ENCODE results near the gene SLC24A3.

SLC24A3 gene

DNA sequence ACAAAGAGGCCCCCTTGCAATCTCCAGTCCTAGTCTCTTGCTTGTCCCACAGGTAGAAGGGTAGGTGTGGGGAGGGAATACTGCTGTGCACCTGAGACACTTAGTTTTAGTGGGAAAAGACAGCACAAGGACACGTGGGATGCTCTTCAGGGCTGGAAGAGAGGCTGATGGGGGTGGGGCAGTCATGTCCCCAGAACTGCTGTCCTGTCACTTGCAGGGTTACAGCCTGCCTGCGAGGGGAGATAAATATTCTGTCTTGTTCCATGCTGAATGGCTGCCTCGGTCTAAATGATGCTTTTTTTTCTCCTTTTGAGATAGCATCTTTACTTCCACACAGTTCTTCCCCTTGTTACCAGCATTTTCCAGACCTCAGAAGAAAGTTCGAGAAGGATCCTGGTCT is 106.2 kb downstream of the SLC24A3 start:
- no peak for DNase-seq (ENCODE audit: extremely low spot score)
- ChIA-PET CTCF (no interaction called here), POLR2A (no interaction called here)
- TF ChIP-seq FOXK2 (IDR thresholded peaks at IDR 0.05) (no peak), FOXA1 (IDR thresholded peaks at IDR 0.05) (no peak), LEF1 (IDR thresholded peaks at IDR 0.05; ENCODE audit: borderline replicate concordance) (no peak), ARNT (IDR thresholded peaks at IDR 0.05) (no peak), SUZ12 (IDR thresholded peaks at IDR 0.05) (no peak), FOXM1 (IDR thresholded peaks at IDR 0.05; ENCODE audit: borderline replicate concordance) (no peak), ZNF384 (IDR thresholded peaks at IDR 0.05) (no peak), SP1 (IDR thresholded peaks at IDR 0.05) (no peak), ELF4 (IDR thresholded peaks at IDR 0.05) (no peak)
- TF ChIP-seq, protein P1, sequence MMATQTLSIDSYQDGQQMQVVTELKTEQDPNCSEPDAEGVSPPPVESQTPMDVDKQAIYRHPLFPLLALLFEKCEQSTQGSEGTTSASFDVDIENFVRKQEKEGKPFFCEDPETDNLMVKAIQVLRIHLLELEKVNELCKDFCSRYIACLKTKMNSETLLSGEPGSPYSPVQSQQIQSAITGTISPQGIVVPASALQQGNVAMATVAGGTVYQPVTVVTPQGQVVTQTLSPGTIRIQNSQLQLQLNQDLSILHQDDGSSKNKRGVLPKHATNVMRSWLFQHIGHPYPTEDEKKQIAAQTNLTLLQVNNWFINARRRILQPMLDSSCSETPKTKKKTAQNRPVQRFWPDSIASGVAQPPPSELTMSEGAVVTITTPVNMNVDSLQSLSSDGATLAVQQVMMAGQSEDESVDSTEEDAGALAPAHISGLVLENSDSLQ (IDR thresholded peaks at IDR 0.05): no peak

DNA sequence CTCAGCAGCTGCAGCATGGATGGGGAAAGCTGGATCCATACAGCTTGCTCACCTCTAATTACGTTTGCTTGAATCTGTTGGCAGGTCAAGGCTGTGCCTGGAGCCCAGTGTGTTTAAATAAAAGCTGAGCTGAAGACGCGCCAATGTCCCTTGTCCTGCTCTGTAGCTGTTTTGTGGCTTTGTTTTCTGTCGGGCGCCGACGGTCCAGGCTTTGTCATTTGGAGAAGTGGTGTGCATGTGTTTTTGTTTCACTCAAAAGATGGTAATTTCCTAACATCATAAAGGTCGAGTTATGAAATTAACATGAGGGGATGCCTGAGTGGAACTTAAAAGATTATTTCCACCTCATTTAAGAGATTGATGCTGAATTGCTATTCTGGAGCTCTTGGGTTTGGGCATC is 107.6 kb downstream of the SLC24A3 start:
- POLR2A ChIA-PET: no interaction called here
- TF ChIP-seq NFRKB (IDR thresholded peaks at IDR 0.05) (no peak), ARNT (IDR thresholded peaks at IDR 0.05) (no peak), L3MBTL2 (conservative IDR thresholded peaks at IDR 0.05) (no peak), HDGF (IDR thresholded peaks at IDR 0.05; ENCODE audit: borderline replicate concordance) (no peak)
- CTCF ChIA-PET: no interaction called here
- DNase-seq (ENCODE audit: extremely low spot score): no peak

DNA sequence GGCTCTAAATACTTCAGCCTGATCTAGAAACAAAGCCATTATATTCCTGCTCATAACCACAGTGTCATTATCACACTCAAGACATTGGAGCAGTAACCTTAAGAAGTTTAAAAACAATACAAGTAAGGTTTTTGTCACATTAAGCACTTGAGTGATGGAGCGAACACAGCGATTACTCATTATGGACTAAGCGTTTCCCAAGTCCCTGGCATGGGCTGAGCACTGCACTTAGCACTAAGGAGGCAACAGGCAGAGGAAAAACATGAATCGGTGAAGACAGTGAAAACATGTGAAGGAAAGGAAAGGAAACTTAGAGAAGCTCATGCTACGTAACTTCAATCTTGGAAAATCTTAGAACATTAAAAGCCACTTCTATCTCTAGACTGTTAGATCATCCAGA is 108.7 kb downstream of the SLC24A3 start:
- POLR2A ChIA-PET: no interaction called here
- CTCF ChIA-PET: no interaction called here
- TF ChIP-seq ELF4 (IDR thresholded peaks at IDR 0.05) (no peak), NFRKB (IDR thresholded peaks at IDR 0.05) (no peak), FOXA1 (IDR thresholded peaks at IDR 0.05) (no peak), L3MBTL2 (conservative IDR thresholded peaks at IDR 0.05) (no peak), BHLHE40 (IDR thresholded peaks at IDR 0.05; ENCODE audit: borderline replicate concordance) (no peak), SUZ12 (IDR thresholded peaks at IDR 0.05) (no peak), LEF1 (IDR thresholded peaks at IDR 0.05; ENCODE audit: borderline replicate concordance) (no peak), CTBP1 (IDR thresholded peaks at IDR 0.05; ENCODE audit: borderline replicate concordance) (no peak), HDGF (IDR thresholded peaks at IDR 0.05; ENCODE audit: borderline replicate concordance) (no peak), FOXK2 (IDR thresholded peaks at IDR 0.05) (no peak), TARDBP (IDR thresholded peaks at IDR 0.05) (no peak), ARNT (IDR thresholded peaks at IDR 0.05) (no peak), SP1 (IDR thresholded peaks at IDR 0.05) (no peak), FOXM1 (IDR thresholded peaks at IDR 0.05; ENCODE audit: borderline replicate concordance) (no peak), ZNF384 (IDR thresholded peaks at IDR 0.05) (no peak)
- TF ChIP-seq, protein P1 (IDR thresholded peaks at IDR 0.05): no peak
- no peak for DNase-seq (ENCODE audit: extremely low spot score)

DNA sequence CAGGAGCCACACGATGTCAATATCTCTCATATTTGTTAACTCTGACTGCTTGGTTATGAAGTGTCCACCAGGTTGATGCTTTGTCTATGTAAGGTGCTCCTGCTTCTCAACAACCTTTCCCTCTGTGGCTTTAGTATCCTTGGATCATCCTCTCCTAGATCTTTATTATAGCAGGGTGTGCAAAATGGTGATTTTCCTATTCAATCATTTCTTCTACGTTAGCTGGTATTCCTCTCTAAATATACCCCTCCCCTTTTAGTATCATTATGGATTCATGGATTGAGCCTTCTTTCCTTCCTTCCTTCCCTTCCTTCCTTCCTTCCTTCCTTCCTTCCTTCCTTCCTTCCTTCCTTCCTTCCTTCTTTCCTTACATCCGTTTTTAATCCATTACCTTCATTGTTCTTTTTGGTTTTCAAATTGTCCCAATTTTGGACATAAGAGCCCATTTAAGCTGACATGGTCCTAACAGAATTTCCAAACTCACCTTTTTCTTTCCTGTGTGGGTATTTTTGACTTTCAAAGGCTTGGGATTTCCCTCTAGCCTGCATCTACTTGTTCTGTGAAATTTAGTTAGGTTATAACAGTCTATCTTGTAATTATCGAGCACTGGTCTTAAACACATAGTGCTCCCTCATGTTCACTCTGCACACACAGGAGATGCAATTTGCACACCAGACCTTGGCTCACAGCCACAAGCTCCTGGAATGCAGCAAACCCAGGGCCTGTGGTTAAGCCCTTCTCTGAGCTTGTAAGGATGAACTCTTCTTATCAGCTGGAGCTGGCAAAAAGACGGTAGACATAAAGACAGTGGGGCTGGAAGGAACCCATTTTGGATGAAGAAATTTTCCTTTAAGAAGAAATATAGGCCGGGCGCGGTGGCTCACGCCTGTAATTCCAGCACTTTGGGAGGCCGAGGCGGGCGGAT is 109.9 kb downstream of the SLC24A3 start:
- ChIA-PET CTCF (interaction anchor here (0.7 kb wide), 1 partner anchor 261 kb away, joined by 3 read pairs; no protein-coding TSS in a partner anchor), POLR2A (no interaction called here)
- no peak for TF ChIP-seq FOXA1 (IDR thresholded peaks at IDR 0.05)
- TF ChIP-seq BHLHE40 (IDR thresholded peaks at IDR 0.05; ENCODE audit: borderline replicate concordance): no peak
- no peak for TF ChIP-seq SP1 (IDR thresholded peaks at IDR 0.05)
- no peak for TF ChIP-seq FOXK2 (IDR thresholded peaks at IDR 0.05)
- no peak for TF ChIP-seq SUZ12 (IDR thresholded peaks at IDR 0.05)
- no peak for TF ChIP-seq ZNF384 (IDR thresholded peaks at IDR 0.05)
- TF ChIP-seq, protein P1 (IDR thresholded peaks at IDR 0.05): no peak
- DNase-seq (ENCODE audit: extremely low spot score): no peak

DNA sequence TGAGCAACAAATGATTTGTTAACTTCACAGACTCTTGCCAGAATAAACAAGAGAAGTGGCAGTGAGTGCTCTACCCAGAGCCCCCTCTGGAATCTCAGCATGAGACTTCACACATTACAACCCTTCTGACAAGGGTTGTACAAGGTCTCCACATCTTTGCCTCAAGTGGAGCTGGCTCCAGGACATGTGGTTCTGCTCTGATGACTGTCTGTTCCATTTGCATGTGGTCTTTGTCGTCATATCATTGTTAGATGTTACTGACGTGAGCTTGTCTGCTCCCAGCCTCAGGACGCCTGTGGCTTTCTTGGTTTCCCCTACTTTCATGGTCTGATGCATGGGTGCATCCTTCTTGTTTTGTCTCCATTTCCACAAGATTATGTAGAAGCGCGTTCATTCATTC is 115.0 kb downstream of the SLC24A3 start:
- TF ChIP-seq ELF4 (IDR thresholded peaks at IDR 0.05) (no peak), L3MBTL2 (conservative IDR thresholded peaks at IDR 0.05) (no peak), BHLHE40 (IDR thresholded peaks at IDR 0.05; ENCODE audit: borderline replicate concordance) (no peak), TARDBP (IDR thresholded peaks at IDR 0.05) (no peak), HDGF (IDR thresholded peaks at IDR 0.05; ENCODE audit: borderline replicate concordance) (no peak)
- no peak for DNase-seq (ENCODE audit: extremely low spot score)
- POLR2A ChIA-PET: no interaction called here
- CTCF ChIA-PET: no interaction called here

DNA sequence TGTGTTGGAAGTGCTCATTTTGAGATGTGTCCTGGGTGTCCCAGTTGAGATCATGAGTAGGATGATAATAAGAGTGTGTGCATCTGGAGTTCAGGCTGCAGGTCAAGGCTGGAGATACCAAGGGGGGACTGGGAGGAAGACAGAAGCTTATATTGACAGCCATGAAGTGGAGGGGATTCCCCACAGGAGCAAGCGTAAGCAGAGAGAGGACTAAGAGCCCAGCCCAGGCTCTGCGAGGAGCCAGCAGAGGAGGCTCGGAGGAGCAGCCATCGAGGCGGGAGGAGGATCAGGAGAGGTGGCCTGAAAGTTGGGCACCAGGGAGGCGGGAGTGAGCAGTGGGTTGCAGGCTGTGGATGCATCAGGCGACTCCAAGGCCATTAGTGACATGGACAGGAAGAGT is 116.2 kb downstream of the SLC24A3 start:
- DNase-seq (ENCODE audit: extremely low spot score): no peak
- CTCF ChIA-PET: no interaction called here

More for the DNA sequence above, 116.2 kb downstream of the SLC24A3 start:
- POLR2A ChIA-PET: no interaction called here
- no peak for TF ChIP-seq FOXM1 (IDR thresholded peaks at IDR 0.05; ENCODE audit: borderline replicate concordance)
- no peak for TF ChIP-seq FOXA1 (IDR thresholded peaks at IDR 0.05)
- TF ChIP-seq ARNT (IDR thresholded peaks at IDR 0.05): no peak
- TF ChIP-seq CTBP1 (IDR thresholded peaks at IDR 0.05; ENCODE audit: borderline replicate concordance): no peak
- no peak for TF ChIP-seq HDGF (IDR thresholded peaks at IDR 0.05; ENCODE audit: borderline replicate concordance)
- TF ChIP-seq TARDBP (IDR thresholded peaks at IDR 0.05): no peak
- TF ChIP-seq, protein P1 (IDR thresholded peaks at IDR 0.05): no peak
- no peak for TF ChIP-seq ZNF384 (IDR thresholded peaks at IDR 0.05)
- no peak for TF ChIP-seq LEF1 (IDR thresholded peaks at IDR 0.05; ENCODE audit: borderline replicate concordance)
- no peak for TF ChIP-seq BHLHE40 (IDR thresholded peaks at IDR 0.05; ENCODE audit: borderline replicate concordance)
- TF ChIP-seq ELF4 (IDR thresholded peaks at IDR 0.05): no peak
